HG02623 (cell line): ENCODE measurements around the gene CNTRL.
"Not testable (repeated sequence)": the region's sequence is repeated elsewhere in the genome, so short reads cannot be mapped to it uniquely, and the experiment has no call there.

Experiments used
- ATAC-seq: cut with Tn5 transposase; IDR thresholded peaks from one replicate; pipeline ENCODE4 v1.9.1; 2021; ENCODE audit warnings: moderate library complexity; ENCODE audit not compliant: unreplicated experiment

The CNTRL gene

DNA sequence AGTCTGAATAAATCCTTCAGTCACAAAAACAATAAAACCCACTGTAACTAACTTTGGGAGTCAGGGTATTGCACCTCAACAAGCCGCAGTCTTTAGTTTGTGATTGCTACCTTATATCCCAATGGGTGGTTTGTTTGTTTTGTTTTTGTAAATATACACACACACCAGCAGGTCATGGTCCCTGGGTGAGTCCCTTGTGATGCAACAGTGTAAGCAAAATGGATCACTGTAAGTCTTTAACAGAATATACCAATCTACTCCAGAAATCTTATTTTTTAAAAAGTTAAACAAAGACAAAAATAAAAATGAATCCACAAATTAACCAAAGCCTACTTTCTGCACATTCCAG is 104.6 kb downstream of the CNTRL start:
- ATAC-seq: not testable (repeated sequence)

DNA sequence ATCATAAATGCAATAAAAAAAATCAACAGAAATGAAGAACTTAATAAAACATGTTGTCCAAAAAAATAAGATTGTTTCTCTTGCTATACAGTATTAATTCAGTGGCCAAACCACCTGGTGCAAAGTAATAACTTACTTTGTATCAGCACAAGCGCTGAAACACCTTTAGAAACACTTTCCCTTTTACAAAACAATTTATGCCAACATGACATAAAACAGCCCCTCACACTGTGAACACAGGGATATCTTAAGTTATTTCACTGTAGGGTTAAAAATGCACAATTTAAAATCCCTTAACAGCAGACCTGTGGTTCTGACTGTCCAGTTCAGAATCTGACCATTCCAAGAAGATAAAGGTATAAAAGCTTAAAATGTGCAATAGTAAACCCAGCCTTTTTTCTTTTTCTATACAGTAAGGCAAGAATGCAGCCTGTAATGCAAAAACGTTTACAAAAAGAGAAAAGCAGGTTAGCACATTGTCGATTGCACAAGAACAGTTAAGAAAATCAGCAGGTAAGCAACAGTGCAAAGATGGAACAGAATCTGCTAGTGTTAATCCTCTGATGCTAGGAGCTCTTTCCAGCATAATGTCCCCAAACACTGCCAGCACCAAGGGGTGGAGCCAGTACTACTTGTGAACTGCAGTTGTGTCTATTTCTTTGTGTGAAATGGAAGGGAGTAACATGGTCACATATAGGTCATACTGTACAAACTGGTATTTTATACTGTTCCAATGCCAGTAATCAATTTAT is 105.4 kb downstream of the CNTRL start:
- no peak for ATAC-seq

DNA sequence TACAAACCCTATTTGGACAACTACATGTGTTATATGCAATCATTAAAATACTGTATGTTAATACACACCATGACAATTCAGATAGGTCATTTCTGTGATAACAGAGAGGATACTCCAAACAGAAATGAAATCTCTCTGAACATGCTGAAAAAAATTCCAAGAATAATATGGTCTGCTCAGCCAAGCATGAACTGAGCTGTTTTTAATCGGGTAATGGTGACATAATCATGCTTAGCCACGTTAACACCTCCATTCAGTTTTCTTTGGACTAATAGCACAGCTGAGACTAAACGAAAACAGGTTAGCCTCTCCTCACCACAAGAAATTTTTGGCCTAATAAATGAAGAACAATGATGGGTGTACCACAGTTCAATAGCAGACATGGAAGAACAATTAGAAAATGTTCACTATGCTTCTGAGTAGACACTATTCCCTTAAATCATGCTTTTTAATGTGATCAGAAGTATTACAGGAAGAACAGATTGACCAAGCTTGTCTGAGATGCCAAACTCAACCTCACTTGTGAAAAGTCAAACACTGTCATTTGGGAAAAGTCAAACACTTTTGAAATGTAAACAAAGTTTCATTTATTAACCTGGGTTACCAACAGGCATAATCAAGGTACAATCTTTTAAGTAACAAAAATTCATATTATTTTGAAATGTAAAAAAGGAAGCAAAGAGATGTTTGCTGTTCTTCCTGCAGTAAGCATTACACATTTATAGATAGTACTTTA is 107.5 kb downstream of the CNTRL start:
- no peak for ATAC-seq

DNA sequence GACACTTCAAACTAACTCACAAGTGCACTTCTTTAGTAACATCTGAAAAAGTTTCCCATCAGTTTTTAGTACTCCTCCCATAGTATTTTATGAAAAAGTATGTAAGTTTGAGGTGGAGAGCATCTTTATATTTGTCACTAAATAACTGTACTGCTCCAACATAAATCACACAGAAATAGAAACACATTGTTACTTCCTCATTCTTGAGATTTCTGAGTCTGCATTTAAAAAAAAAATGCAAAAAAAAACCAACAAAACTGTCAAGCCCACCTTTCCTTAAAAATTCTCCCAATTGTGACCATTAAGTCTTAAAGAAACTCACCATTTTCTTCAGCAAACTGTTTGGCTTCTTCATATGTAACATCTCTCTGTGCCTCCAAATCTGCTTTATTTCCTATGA is 108.2 kb downstream of the CNTRL start:
- ATAC-seq: no peak

DNA sequence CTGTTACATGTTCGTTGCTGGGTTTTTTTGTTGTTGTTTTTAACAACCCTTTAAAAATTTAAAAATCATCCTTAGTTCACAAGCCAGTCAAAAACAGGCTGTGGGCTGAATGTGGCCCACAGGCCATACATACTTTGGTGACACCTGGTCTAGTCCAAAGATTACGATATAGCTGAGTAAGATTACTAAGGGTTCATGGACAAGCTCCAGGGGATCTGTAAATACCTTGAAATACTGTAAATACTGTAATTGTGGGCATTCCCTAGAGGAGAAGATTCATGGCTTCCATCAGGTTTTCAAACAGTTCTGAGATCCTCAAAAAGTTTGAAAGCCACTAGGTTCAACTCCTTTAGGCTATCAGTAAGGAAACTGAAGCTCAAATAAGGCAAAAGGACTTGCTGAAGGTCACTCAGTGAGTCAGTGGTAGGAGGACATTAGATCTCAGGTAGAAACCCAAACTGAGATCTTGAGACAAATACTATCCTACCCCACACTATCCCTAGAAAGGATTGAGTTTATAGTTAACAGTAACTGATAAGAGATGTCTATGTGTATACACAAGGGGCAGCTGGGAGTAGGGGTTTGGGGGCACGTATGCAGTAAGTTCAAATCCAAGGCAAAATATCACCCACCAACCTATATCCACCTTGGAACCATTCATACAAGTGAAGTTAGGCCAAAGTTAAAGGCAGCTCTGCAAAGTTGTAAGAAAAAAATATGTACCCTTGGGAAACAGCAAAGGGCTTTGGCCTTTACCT is 109.1 kb downstream of the CNTRL start:
- ATAC-seq: no peak

DNA sequence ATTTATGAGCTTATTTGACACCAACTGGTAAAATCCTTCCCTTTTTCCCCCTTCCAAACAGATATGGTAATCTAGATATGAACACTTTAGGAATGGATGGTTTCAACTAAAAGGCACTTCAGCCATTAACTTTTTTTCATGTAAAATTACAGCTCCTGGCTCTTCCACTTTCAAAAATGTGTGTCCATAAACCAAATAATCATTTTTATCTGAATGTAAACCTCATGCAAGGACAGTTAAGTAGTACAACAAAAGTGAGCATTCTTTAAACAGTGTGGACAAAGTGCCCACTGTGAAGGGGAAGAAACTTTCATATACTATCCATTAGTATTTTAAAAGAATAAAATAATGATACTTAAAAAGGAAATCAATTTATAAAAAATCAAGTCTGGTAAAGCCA is 109.7 kb downstream of the CNTRL start:
- ATAC-seq: no peak

DNA sequence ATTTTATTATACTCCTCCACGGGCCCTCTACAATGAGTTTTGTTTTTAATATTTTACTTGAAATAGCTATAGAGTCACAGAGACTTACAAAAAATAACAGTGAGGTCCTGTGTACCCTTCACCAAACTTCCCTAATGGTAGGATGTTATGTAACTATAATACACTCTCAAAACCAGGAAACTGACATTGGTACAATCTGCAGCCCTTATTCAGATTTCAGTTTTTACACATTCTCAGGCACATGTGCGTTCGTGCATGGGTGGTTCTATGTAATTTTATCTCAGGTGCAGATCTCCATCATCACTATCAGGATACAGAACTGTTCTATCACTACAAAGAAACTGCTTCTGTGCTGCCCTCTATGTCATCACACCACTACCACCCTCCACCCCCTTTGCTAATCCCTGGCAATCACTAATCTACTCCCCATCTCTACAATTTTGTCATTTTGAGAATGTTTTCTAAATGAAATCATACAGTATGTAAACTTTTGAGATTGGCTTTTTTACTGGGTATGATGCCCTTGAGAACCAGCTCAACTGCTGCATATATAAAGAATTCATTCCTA is 110.5 kb downstream of the CNTRL start:
- no peak for ATAC-seq

DNA sequence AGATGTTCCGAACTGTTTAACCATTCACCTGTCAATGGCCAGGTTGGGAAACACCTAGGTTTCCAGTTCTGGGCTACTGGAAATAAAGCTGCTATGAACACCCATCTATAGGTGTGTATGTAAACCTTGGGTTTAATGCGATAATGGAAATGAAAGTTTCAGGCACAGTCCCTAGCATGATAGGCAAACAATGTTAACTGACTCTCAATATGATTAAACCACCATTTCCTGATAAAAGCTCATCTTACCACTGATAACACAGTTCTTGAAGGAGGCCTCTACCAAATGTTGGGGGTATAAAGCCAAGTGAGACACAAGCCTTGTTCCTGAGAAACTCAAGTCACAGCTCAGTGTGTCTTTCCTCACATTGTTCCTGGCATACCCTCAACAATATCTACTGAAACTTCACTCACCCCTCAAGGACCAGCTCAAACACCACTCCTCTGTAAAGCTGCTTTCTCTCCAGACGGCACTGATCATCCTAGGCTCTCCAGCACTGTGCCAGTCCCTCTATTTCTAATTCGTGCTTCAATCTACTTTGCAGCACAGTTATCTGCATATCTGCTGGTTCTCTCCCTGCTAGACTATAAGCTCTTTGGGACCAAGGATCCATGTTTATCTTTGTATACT is 111.1 kb downstream of the CNTRL start:
- ATAC-seq: no peak

DNA sequence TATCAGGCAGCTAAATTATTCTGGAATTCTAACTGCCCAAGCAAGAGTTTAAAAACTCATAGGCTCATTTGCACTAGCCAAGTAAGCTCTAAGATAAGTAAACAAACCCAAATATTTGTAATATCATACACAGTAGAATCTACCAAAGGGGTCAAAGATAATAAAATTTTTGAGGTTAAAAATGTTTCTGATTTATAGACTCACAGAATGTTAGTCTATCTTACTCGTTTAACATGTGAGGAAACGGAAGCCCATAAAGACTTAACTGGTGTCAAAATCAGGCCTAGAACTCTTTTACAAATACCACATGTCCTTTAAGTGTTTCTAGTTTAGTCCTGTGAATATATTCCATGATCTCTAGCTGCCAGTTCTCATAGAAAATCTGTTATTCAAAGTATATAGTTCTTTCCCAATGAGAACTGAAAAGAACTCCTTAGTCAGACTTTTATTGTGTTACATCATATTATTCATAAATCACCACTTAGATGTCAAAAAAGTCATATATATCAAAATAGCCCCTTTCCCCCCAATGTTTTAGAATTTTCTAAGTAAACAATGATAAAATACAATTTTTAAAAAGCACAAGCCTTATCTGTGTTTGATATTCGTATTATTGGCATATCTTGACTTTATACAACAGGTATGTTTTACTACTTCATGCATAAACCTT is 113.0 kb downstream of the CNTRL start:
- ATAC-seq: no peak

DNA sequence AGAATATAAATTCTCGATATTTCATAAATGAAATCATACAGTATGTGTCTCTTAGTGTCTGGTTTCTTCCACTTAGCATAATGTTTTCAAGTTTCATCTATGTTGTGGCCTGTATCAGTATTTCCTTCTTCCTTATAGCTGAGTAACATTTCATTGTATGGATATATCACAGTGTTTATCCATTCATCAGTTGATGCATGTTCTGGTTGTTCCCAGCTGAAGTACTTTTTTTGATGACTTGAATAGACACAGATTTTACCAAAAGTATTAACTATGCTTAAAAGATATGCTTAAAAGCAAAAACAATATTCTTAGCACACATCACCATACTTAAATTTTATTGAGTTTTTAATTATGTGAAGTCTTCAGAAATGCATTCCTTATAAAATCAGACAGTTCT is 114.3 kb downstream of the CNTRL start:
- ATAC-seq: no peak

DNA sequence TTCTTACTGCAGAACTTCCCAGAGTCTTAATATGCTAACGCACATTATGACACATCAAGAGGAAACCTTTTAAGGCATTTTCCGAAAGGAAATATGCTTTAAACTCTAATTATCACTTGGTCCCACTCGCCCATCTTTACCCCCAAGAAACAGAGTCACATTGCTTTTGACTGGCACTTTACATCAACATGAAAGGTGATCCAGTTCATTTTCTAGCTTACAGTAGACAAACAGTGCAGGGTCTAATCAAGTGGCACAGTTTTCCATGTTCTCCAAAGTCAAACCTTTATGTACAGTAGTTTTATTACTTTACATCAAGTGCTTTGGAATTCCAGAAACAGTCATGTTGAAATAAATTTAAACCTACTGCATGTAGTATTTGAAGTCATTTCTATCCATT is 114.9 kb downstream of the CNTRL start:
- no peak for ATAC-seq

DNA sequence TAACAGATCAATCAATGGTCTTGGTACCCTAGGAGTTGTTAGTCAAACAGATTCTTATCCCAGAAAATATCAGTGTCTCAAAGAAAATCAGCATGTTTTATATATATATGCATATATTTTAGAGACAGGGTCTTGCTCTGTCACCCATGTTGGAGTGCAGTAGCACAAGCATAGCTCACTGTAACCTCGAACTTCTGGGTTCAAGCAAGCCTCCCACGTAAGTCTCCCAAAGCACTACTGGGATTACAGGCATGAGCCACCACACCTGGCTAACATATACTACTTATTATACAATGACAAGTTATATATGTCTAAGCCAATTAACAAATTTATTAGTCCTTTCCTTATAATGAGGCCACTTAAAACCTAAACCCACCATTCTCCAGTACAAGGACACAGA is 116.5 kb downstream of the CNTRL start:
- ATAC-seq: no peak

DNA sequence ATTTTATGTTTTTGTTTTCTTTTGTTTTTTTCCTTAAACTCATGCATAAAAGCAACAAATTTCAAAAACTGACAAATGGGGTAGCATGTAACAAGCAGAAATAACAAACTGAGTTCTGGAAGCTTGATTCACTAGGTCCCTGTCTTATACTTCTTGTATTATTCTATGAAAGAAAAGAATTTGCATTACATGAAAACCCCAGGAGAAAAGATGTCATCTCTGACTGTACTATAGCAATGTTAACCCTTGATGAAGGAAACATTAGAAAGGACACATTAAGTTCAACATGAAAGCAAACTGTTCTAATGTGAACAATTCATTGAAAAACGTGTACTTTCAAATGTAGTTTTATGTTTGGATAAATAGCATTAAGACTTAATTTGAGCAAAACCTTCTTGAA is 117.8 kb downstream of the CNTRL start:
- ATAC-seq: no peak

DNA sequence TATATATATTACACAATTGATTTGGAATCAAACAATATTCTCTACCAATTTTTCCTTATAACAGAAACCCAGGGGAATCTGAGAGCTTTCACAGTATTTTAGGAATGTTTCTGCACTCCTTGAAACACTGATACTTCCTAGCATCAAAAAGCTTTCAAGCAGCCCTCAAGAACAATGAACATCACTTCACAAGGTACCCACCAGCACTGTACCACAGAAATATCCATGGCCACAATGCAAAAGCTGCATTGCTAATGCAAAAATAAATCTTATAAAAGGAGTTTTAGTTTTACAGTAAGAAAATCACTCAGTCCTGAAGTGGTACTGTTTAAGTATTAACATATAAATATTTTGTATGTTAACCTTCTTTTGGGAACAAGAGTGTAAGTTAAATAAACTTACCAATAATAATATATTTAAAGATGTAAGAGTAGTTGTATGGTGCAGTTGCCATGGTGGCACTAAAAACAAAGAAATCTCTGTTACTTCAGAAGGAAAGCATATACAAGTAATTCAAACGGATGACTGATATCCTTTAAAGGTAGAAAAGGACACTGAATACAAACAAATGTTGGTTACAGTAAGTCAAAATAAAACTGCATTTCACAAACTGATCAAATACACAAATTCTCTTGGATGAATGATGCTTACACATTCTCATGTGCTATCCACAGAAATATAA is 118.3 kb downstream of the CNTRL start:
- ATAC-seq: no peak

DNA sequence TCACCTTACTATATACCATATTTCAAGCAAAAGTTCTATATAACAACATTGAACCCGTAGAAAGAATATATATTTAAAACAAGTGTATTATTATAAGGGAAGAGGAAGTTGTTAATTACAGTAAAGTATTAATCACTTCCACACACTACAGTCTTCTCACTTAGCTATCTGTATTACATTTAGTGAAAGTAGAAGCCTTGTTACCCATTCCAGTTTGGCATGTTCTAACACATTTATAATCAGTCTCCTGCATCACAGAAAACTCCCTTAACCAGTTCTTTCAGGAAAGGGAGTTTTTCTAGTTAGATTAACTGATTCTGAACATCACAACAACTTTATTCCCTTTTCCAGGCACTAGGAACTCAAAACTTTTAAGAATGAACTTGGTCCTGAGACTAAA is 120.0 kb downstream of the CNTRL start:
- ATAC-seq: no peak

DNA sequence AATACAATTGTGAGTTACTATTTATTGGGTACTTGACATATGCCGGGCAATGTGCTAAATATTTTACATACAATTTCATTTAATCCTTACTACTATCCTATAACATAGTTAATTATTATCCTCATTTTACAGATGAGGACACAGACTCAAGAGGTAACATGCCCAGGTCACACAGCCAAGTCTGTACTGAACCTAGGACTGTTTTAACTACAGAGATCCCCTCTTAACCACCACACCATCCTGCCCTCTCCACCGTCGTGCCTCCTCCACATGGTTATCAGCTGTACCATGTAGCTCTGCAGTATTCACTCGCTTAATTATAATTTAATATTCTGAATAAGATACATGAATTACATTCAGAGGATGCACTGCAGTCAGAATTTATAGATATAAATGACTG is 121.6 kb downstream of the CNTRL start:
- peak; percentile 35 for ATAC-seq

DNA sequence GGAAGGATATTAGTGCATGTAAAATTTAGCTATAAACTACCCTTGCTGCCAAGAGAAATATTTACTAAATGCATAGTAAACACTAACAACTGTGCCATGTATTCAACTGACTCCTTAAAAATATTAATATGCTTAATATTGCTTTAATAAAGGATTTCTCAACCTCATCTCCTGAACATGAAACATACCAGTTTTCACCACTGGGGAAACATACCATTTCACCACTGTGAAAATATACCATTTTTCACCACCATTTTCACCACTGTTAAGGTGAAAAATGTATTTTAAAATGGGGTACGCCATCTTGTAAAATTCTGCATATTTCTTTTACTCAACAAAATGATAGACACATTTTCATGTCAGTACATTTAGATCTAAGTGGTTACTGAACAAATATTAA is 122.4 kb downstream of the CNTRL start:
- ATAC-seq: no peak

DNA sequence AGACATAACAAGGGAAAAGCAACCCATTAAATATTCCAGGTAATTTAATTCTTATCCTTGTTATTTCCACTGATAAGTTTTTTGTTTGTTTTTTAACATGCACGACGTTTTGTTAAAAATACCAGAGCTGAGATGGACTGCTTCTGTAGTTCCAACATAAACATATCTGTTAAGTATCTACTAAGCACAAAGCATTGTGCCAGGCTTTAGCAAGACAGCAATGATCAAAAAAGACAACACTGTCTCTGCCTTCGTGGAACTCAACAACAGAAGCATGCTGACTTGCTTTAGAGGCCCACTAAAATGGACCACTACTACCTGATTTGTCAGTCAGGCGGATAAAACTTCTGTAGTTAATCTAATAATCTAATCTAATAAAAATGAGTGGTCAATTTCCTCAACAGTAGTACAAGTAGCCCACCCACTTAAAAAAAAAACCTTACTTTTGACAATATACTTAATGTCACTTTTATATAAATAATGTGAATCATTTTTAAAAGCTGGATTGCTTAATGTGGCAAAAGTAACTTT is 123.8 kb downstream of the CNTRL start:
- ATAC-seq: no peak

DNA sequence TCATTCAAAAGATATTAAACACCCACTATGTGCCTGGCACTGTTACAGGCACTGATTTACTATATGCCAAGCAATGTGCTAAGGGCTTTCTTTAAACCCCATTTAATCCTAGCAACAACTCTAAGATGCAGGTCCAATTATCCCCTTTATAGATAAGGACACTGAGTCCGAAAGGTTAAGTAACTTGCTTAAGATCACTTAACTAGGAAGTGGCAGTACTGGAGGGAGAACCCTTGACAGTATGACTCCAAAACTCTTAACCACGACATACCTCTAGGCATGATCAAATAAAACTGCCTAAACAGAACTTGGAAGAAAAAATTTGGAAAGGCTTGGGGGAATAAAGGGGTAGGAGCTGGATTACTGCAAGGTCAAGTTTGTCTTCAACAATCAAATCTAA is 125.2 kb downstream of the CNTRL start:
- ATAC-seq: no peak

DNA sequence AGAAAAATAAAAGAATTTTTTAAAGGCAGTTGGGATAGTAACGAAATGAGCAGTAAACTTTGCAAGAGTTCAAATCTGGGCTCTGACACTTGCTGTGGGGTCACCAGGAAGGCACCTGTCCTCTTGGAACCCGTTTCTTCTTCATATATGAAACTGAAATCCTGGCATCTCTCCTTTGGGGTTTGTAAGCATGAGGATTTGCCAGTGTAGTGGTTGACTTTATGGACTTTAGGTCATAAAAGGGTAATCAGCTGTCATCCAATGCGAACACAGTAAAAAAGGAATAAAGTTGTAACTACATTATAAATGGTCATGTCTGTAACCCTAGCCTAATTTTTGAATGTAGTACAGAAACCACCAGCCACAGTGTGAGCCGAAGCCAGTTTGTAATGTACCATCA is 125.6 kb downstream of the CNTRL start:
- ATAC-seq: no peak
